ENCODE results near the gene ARPC4.

ARPC4 gene

GRCh38 chr3:9776896-9777693 lies 15.8 kb upstream of the ARPC4 start:
- no peaks in the 10 kb centered on the region for H3K27me3 ChIP-seq (replicated peaks)
- in situ Hi-C loops (cut with HindIII; ENCODE audit: low pct_ligation_motif_present, low sequenced_read_pairs): no loop called here
- TF ChIP-seq CTCF (IDR thresholded peaks at IDR 0.05; ENCODE audit: low read depth, low read length, missing control alignments): no peak
- no peak overlapping the region for H3K27ac ChIP-seq
- H3K4me3 ChIP-seq (ENCODE audit: low read depth, low read length): no peak overlapping the region
- H3K36me3 ChIP-seq (replicated peaks): peaks cover 12% of the 10 kb centered on the region
- DNase-seq: no peak

- no peak overlapping the region for H3K27ac ChIP-seq
- no peaks in the 10 kb centered on the region for H3K27me3 ChIP-seq (replicated peaks)
- in situ Hi-C loops (cut with HindIII; ENCODE audit: low pct_ligation_motif_present, low sequenced_read_pairs): no loop called here
- H3K4me3 ChIP-seq (ENCODE audit: low read depth, low read length): no peak overlapping the region
- DNase-seq: no peak
- no peak for TF ChIP-seq CTCF (IDR thresholded peaks at IDR 0.05; ENCODE audit: low read depth, low read length, missing control alignments)
- H3K36me3 ChIP-seq (replicated peaks): peaks cover 16% of the 10 kb centered on the region
These were observed 15.2 kb upstream of the ARPC4 start for GRCh38 chr3:9777694-9778021.

GRCh38 chr3:9778143-9779074 lies 14.5 kb upstream of the ARPC4 start:
- DNase-seq: peak; percentile 43
- no peak overlapping the region for H3K27ac ChIP-seq
- no peak for TF ChIP-seq CTCF (IDR thresholded peaks at IDR 0.05; ENCODE audit: low read depth, low read length, missing control alignments)

GRCh38 chr3:9779075-9779593 lies 13.7 kb upstream of the ARPC4 start:
- no peaks in the 10 kb centered on the region for H3K27me3 ChIP-seq (replicated peaks)
- H3K36me3 ChIP-seq (replicated peaks): peaks cover 20% of the 10 kb centered on the region
- H3K27ac ChIP-seq: no peak overlapping the region
- no peak overlapping the region for H3K4me3 ChIP-seq (ENCODE audit: low read depth, low read length)
- no peak for DNase-seq
- in situ Hi-C loops (cut with HindIII; ENCODE audit: low pct_ligation_motif_present, low sequenced_read_pairs): no loop called here
- no peak for TF ChIP-seq CTCF (IDR thresholded peaks at IDR 0.05; ENCODE audit: low read depth, low read length, missing control alignments)

More at GRCh38 chr3:9778143-9779074, 14.5 kb upstream of the ARPC4 start:
- in situ Hi-C loops (cut with HindIII; ENCODE audit: low pct_ligation_motif_present, low sequenced_read_pairs): no loop called here
- peaks cover 16% of the 10 kb centered on the region for H3K36me3 ChIP-seq (replicated peaks)
- H3K4me3 ChIP-seq (ENCODE audit: low read depth, low read length): no peak overlapping the region
- H3K27me3 ChIP-seq (replicated peaks): no peaks in the 10 kb centered on the region

GRCh38 chr3:9779721-9780457 lies 13.0 kb upstream of the ARPC4 start:
- H3K36me3 ChIP-seq (replicated peaks): peaks cover 23% of the 10 kb centered on the region
- in situ Hi-C loops (cut with HindIII; ENCODE audit: low pct_ligation_motif_present, low sequenced_read_pairs): no loop called here
- no peak overlapping the region for H3K4me3 ChIP-seq (ENCODE audit: low read depth, low read length)
- H3K27ac ChIP-seq: no peak overlapping the region
- no peaks in the 10 kb centered on the region for H3K27me3 ChIP-seq (replicated peaks)
- no peak for TF ChIP-seq CTCF (IDR thresholded peaks at IDR 0.05; ENCODE audit: low read depth, low read length, missing control alignments)
- DNase-seq: no peak
